Testis (tissue), 3 donors: ENCODE data around the gene CAMKMT. TPM values are rescaled to one million over a fixed set of nuclear protein-coding genes. Genes with fewer than 3 reads are reported as not detected.

Source experiments
- DNase-seq: peaks from one replicate; pipeline ENCODE4 v3.0.0-alpha.2; 2019
- H3K27ac ChIP-seq, 2 donors: fragments of 200-600 bp; sonication (generic); one replicate each; pipeline ENCODE4 v1.5.1; 2019
- H3K27me3 ChIP-seq: fragments of 200-600 bp; sonication (generic); one replicate; pipeline ENCODE4 v1.5.1; 2019
- H3K36me3 ChIP-seq: fragments of 200-600 bp; sonication (generic); one replicate; pipeline ENCODE4 v1.5.1; 2017; ENCODE audit warnings: low read depth; ENCODE audit errors: missing control alignments
- H3K4me1 ChIP-seq: fragments of 200-600 bp; sonication (generic); one replicate; pipeline ENCODE4 v1.5.1; 2019
- H3K4me3 ChIP-seq, 2 donors: fragments of 200-600 bp; sonication (generic); one replicate each; pipeline ENCODE4 v1.5.1; 2017 to 2019
- H3K9me3 ChIP-seq: fragments of 200-600 bp; sonication (generic); one replicate; pipeline ENCODE4 v1.5.1; 2017
- POLR2A ChIP-seq: fragments of 450-650 bp; IDR thresholded peaks from one replicate; pipeline ENCODE4 v1.6.1; 2017; ENCODE audit warnings: antibody characterized with exemption, mild to moderate bottlenecking, moderate library complexity
- WGBS, 2 donors: methylation state at CpG; one replicate each; pipeline ENCODE4 v1.1.5; 2018; 5-methylcytosine and 5-hydroxymethylcytosine counted together
- intact Hi-C: fragments of 100-400 bp; cut with DNase I; formaldehyde crosslinking; loops from one replicate; pipeline ENCODE4 v1.15.1; 2023; ENCODE audit warnings: low total_unique reads
- polyA plus RNA-seq: library from polyadenylated mRNA; stranded (reverse); fragments of 350-450 nt; fragmentation: Illumina TruSeq; extraction: RNeasy Lipid Tissue Mini Kit (QIAGEN cat#74804); gene quantifications from one replicate; pipeline ENCODE4 v1.2.3, GENCODE V29; 2014; ENCODE audit warnings: low read depth, low replicate concordance; ENCODE audit not compliant: insufficient read depth
- total RNA-seq, 2 donors: library from RNA; depleted of rRNA; stranded (reverse); fragments of >200 nt; gene quantifications; one replicate each; pipeline ENCODE4 v1.2.3, GENCODE V29; 2016
- TF ChIP-seq, protein P1 (sequence below), 3 experiments: fragments of 450-650 bp in 2 of 3; fragments of 200-600 bp in 1 of 3; sonication (generic) in 1 of 3; IDR thresholded peaks; one replicate each; pipeline ENCODE4 v1.5.1; 2016 to 2019; ENCODE audit warnings: antibody characterized with exemption in 3 of 3, mild to moderate bottlenecking in 2 of 3, moderate library complexity in 1 of 3

The CAMKMT gene
- total and polyA plus RNA-seq, 3 donors from 2014 or later, result 15.9 to 21.2 (median 18.5) TPM

DNA sequence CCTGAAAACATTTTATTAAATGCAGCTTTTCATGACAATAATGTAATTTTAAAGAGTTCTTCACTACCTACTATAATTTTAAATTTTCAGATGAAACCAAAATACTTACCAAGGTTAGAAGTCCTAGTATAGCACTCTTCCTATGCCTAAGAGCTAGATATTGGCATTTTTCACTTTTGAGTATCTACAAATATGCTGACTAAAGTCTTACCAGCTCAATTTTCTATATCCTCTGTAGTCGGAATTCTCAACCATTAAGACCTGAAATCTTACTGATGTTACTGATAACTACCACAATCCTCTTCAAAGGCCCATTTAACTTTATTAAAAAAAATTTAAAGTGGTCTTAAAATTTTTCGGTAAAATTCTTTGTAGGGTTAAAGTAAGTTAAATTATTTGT lies 32.4 kb upstream of the CAMKMT start:
- H3K4me1 ChIP-seq, result peaks cover 7% of the 10 kb centered on the region
- no peak for DNase-seq
- 84 to 93% methylated on average over 2 of the region's 2 CpGs for WGBS, 2 donors
- TF ChIP-seq, protein P1, sequence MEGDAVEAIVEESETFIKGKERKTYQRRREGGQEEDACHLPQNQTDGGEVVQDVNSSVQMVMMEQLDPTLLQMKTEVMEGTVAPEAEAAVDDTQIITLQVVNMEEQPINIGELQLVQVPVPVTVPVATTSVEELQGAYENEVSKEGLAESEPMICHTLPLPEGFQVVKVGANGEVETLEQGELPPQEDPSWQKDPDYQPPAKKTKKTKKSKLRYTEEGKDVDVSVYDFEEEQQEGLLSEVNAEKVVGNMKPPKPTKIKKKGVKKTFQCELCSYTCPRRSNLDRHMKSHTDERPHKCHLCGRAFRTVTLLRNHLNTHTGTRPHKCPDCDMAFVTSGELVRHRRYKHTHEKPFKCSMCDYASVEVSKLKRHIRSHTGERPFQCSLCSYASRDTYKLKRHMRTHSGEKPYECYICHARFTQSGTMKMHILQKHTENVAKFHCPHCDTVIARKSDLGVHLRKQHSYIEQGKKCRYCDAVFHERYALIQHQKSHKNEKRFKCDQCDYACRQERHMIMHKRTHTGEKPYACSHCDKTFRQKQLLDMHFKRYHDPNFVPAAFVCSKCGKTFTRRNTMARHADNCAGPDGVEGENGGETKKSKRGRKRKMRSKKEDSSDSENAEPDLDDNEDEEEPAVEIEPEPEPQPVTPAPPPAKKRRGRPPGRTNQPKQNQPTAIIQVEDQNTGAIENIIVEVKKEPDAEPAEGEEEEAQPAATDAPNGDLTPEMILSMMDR (IDR thresholded peaks at IDR 0.05), result no peak
- no peak for TF ChIP-seq POLR2A
- H3K27ac ChIP-seq, result no peak overlapping the region
- no peak overlapping the region for H3K4me3 ChIP-seq
- intact Hi-C loops, result no loop called here
- H3K27me3 ChIP-seq, result no peaks in the 10 kb centered on the region
- H3K36me3 ChIP-seq, result no peaks in the 10 kb centered on the region
- H3K9me3 ChIP-seq, result no peaks in the 10 kb centered on the region

DNA sequence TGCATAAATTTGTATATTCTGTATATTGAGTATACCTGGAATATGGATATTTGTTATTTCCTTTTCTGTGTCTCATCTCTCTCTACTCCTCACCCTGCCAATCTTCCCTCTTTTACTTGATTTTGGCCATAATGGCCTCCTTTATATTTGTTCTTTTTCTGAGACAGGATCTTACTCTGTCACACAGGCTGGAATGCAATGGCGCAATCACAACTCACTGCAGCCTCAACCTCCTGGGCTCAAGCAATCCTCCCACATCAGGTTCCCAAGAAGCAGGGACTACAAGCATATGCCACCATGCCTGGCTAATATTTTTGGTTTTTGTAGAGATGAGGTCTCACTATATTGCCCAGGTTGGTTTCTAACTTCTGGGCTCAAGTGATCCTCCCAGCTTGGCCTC lies 30.9 kb upstream of the CAMKMT start:
- TF ChIP-seq POLR2A, result no peak
- TF ChIP-seq, protein P1 (IDR thresholded peaks at IDR 0.05), result no peak
- H3K9me3 ChIP-seq, result no peaks in the 10 kb centered on the region
- H3K4me3 ChIP-seq, result no peak overlapping the region
- H3K36me3 ChIP-seq, result no peaks in the 10 kb centered on the region
- DNase-seq, result no peak
- H3K27me3 ChIP-seq, result no peaks in the 10 kb centered on the region
- intact Hi-C loops, result no loop called here
- H3K4me1 ChIP-seq, result no peaks in the 10 kb centered on the region
- H3K27ac ChIP-seq, result no peak overlapping the region
- WGBS, 2 donors, result 81 to 91% methylated on average over 1 of the region's 1 CpG

DNA sequence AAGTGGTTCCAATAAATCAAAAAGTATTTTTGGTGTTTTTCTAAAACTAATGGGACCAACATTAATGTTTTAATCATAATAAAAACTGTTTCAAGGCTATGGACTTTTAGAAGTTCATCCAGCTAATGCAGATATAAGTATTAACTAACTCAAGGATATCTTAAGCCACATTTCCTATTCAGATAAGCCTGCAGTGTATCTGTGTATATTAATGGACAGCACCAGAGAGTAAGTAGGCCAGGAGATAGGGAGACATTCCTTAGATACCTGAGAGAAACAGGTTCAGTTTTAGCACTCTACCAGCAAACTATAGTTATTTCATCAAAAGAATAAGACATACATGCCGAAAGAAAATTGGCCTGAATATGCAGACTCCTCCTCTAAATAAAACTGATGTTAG lies 27.8 kb upstream of the CAMKMT start:
- no peaks in the 10 kb centered on the region for H3K9me3 ChIP-seq
- no peak overlapping the region for H3K4me3 ChIP-seq
- no peak for DNase-seq
- TF ChIP-seq, protein P1 (IDR thresholded peaks at IDR 0.05), result no peak
- no peak for TF ChIP-seq POLR2A
- H3K27ac ChIP-seq, result no peak overlapping the region
- intact Hi-C loops, result no loop called here
- H3K4me1 ChIP-seq, result no peaks in the 10 kb centered on the region
- WGBS, 2 donors, result 56 to 79% methylated on average over 1 of the region's 1 CpG
- no peaks in the 10 kb centered on the region for H3K27me3 ChIP-seq
- H3K36me3 ChIP-seq, result no peaks in the 10 kb centered on the region

DNA sequence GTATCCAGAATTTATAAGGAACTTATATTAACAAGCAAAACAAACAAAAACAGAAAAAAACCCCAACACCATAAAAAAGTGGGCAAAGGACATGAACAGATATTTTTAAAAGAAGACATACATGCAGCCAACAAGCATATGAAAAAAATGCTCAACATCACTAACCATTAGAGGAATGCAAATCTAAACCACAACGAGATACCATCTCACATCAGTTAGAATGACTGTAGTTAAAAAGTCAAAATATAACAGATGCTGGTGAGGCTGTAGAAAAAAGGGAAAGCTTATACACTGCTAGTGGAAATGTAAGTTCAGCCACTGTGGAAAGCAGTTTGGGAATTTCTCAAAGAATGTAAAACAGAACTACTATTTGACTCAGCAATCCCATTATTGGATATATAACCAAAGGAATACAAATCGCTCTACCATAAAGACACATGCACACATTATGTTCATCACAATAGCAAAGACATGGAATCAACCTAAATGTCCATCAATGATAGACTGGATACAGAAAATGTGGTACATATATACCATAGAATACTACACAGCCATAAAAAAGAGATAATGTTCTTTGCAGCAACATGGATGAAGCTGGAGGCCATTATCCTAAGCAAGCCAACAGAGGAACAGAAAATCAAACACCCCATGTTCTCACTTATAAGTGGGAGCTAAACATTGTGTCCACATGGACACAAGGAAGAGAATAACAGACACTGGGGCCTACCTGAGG lies 25.8 kb upstream of the CAMKMT start:
- intact Hi-C loops, result no loop called here
- no peaks in the 10 kb centered on the region for H3K4me1 ChIP-seq
- no peaks in the 10 kb centered on the region for H3K27me3 ChIP-seq
- no peak overlapping the region for H3K27ac ChIP-seq
- no peaks in the 10 kb centered on the region for H3K36me3 ChIP-seq
- TF ChIP-seq POLR2A, result no peak
- TF ChIP-seq, protein P1 (IDR thresholded peaks at IDR 0.05), result no peak
- no peak overlapping the region for H3K4me3 ChIP-seq
- whole genome bisulfite sequencing, 2 donors, result 85 to 89% methylated on average over 2 of the region's 2 CpGs
- no peaks in the 10 kb centered on the region for H3K9me3 ChIP-seq
- DNase-seq, result no peak

DNA sequence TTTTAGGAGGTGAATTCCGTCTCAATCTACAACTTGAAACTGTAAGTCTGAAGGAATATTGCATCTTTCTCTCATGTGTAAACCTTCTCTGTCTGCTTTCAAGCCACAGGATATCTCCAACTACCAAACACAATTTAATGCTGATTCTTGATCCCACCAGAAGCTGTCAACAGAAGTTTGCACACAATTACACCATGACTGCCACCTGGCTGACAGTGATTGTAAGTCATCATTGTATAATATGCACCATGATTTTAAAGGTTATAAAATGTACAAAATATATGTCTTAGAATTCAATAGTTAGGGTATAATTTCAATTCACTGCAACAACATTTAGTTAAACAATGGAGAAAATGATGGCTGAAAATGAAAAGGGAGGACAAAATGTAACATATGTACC lies 18.9 kb upstream of the CAMKMT start:
- WGBS, 2 donors, result 85 to 94% methylated on average over 1 of the region's 1 CpG
- Histone ChIP-seq H3K27ac (no peak overlapping the region), H3K4me1 (no peaks in the 10 kb centered on the region), H3K36me3 (no peaks in the 10 kb centered on the region), H3K9me3 (no peaks in the 10 kb centered on the region), H3K27me3 (no peaks in the 10 kb centered on the region), H3K4me3 (no peak overlapping the region)
- intact Hi-C loops, result no loop called here
- no peak for DNase-seq
- TF ChIP-seq, protein P1 (IDR thresholded peaks at IDR 0.05), result no peak
- TF ChIP-seq POLR2A, result no peak
